ENCODE measurements around the gene GRK5.

Gene GRK5

GRCh38 chr10:119246862-119247549 is 39.6 kb downstream of the GRK5 start:
- no peak for DNase-seq (ENCODE audit: extremely low spot score)
- CTCF ChIA-PET, result interaction anchor here (0.9 to 1.7 kb wide), 4 partner anchors 37 to 198 kb away, joined by 3 to 6 read pairs (median 4); partner anchors contain the start of gene GRK5
- TF ChIP-seq BHLHE40 (IDR thresholded peaks at IDR 0.05; ENCODE audit: borderline replicate concordance) (no peak), SUZ12 (IDR thresholded peaks at IDR 0.05) (no peak), ELF4 (IDR thresholded peaks at IDR 0.05) (no peak), LEF1 (IDR thresholded peaks at IDR 0.05; ENCODE audit: borderline replicate concordance) (no peak), HDGF (IDR thresholded peaks at IDR 0.05; ENCODE audit: borderline replicate concordance) (no peak), PKNOX1 (IDR thresholded peaks at IDR 0.05) (no peak), SP1 (IDR thresholded peaks at IDR 0.05) (no peak), L3MBTL2 (conservative IDR thresholded peaks at IDR 0.05) (no peak), NFRKB (IDR thresholded peaks at IDR 0.05) (no peak), TARDBP (IDR thresholded peaks at IDR 0.05) (no peak), ARNT (IDR thresholded peaks at IDR 0.05) (no peak), FOXA1 (IDR thresholded peaks at IDR 0.05) (no peak), ZNF384 (IDR thresholded peaks at IDR 0.05) (no peak), FOXK2 (IDR thresholded peaks at IDR 0.05) (no peak), CTBP1 (IDR thresholded peaks at IDR 0.05; ENCODE audit: borderline replicate concordance) (no peak), FOXM1 (IDR thresholded peaks at IDR 0.05; ENCODE audit: borderline replicate concordance) (no peak)
- POLR2A ChIA-PET, result no interaction called here

GRCh38 chr10:119247550-119247894 is 40.2 kb downstream of the GRK5 start:
- ChIA-PET CTCF (interaction anchor here (0.9 to 1.7 kb wide), 4 partner anchors 38 to 198 kb away, joined by 3 to 6 read pairs (median 4); partner anchors contain the start of gene GRK5), POLR2A (no interaction called here)
- no peak for TF ChIP-seq L3MBTL2 (conservative IDR thresholded peaks at IDR 0.05)
- TF ChIP-seq LEF1 (IDR thresholded peaks at IDR 0.05; ENCODE audit: borderline replicate concordance), result no peak
- TF ChIP-seq NFRKB (IDR thresholded peaks at IDR 0.05), result no peak
- no peak for TF ChIP-seq CTBP1 (IDR thresholded peaks at IDR 0.05; ENCODE audit: borderline replicate concordance)
- TF ChIP-seq ZNF384 (IDR thresholded peaks at IDR 0.05), result no peak
- DNase-seq (ENCODE audit: extremely low spot score), result no peak

GRCh38 chr10:119248184-119248583 is 40.8 kb downstream of the GRK5 start:
- ChIA-PET POLR2A (no interaction called here), CTCF (interaction anchor here (1.1 to 1.7 kb wide), 3 partner anchors 38 to 197 kb away, joined by 3 to 6 read pairs (median 4); no protein-coding TSS in a partner anchor)
- no peak for TF ChIP-seq SUZ12 (IDR thresholded peaks at IDR 0.05)
- TF ChIP-seq ARNT (IDR thresholded peaks at IDR 0.05), result no peak
- TF ChIP-seq TARDBP (IDR thresholded peaks at IDR 0.05), result no peak
- TF ChIP-seq LEF1 (IDR thresholded peaks at IDR 0.05; ENCODE audit: borderline replicate concordance), result no peak
- no peak for TF ChIP-seq L3MBTL2 (conservative IDR thresholded peaks at IDR 0.05)
- no peak for TF ChIP-seq NFRKB (IDR thresholded peaks at IDR 0.05)
- DNase-seq (ENCODE audit: extremely low spot score), result no peak

- DNase-seq (ENCODE audit: extremely low spot score), result no peak
- TF ChIP-seq PKNOX1 (IDR thresholded peaks at IDR 0.05) (no peak), HDGF (IDR thresholded peaks at IDR 0.05; ENCODE audit: borderline replicate concordance) (no peak), FOXM1 (IDR thresholded peaks at IDR 0.05; ENCODE audit: borderline replicate concordance) (no peak)
- ChIA-PET POLR2A (no interaction called here), CTCF (no interaction called here)
These were observed 41.3 kb downstream of the GRK5 start for GRCh38 chr10:119248681-119249080.

GRCh38 chr10:119250641-119251314 is 43.4 kb downstream of the GRK5 start:
- ChIA-PET POLR2A (no interaction called here), CTCF (interaction anchor here (0.6 kb wide), 1 partner anchor 593 kb away, joined by 3 read pairs; no protein-coding TSS in a partner anchor)
- DNase-seq (ENCODE audit: extremely low spot score), result no peak
- TF ChIP-seq FOXM1 (IDR thresholded peaks at IDR 0.05; ENCODE audit: borderline replicate concordance) (no peak), FOXK2 (IDR thresholded peaks at IDR 0.05) (no peak), SP1 (IDR thresholded peaks at IDR 0.05) (no peak), CTBP1 (IDR thresholded peaks at IDR 0.05; ENCODE audit: borderline replicate concordance) (no peak), FOXA1 (IDR thresholded peaks at IDR 0.05) (no peak), BHLHE40 (IDR thresholded peaks at IDR 0.05; ENCODE audit: borderline replicate concordance) (no peak), L3MBTL2 (conservative IDR thresholded peaks at IDR 0.05) (no peak), HDGF (IDR thresholded peaks at IDR 0.05; ENCODE audit: borderline replicate concordance) (no peak), TARDBP (IDR thresholded peaks at IDR 0.05) (no peak), PKNOX1 (IDR thresholded peaks at IDR 0.05) (no peak), SUZ12 (IDR thresholded peaks at IDR 0.05) (no peak), ELF4 (IDR thresholded peaks at IDR 0.05) (no peak)

- no peak for DNase-seq (ENCODE audit: extremely low spot score)
- CTCF ChIA-PET, result interaction anchor here (0.6 kb wide), 2 partner anchors 593 to 661 kb away, joined by 3 to 6 read pairs; no protein-coding TSS in a partner anchor
- POLR2A ChIA-PET, result interaction anchor here (1.0 to 1.5 kb wide), 2 partner anchors 20 to 65 kb away, joined by 3 to 4 read pairs; no protein-coding TSS in a partner anchor
- TF ChIP-seq FOXM1 (IDR thresholded peaks at IDR 0.05; ENCODE audit: borderline replicate concordance), result no peak
- TF ChIP-seq SUZ12 (IDR thresholded peaks at IDR 0.05), result no peak
- no peak for TF ChIP-seq LEF1 (IDR thresholded peaks at IDR 0.05; ENCODE audit: borderline replicate concordance)
- TF ChIP-seq FOXA1 (IDR thresholded peaks at IDR 0.05), result no peak
- TF ChIP-seq PKNOX1 (IDR thresholded peaks at IDR 0.05), result no peak
- TF ChIP-seq FOXK2 (IDR thresholded peaks at IDR 0.05), result no peak
- TF ChIP-seq ARNT (IDR thresholded peaks at IDR 0.05), result no peak
- TF ChIP-seq BHLHE40 (IDR thresholded peaks at IDR 0.05; ENCODE audit: borderline replicate concordance), result no peak
- no peak for TF ChIP-seq CTBP1 (IDR thresholded peaks at IDR 0.05; ENCODE audit: borderline replicate concordance)
- no peak for TF ChIP-seq NFRKB (IDR thresholded peaks at IDR 0.05)
- no peak for TF ChIP-seq ZNF384 (IDR thresholded peaks at IDR 0.05)
These were observed 43.9 kb downstream of the GRK5 start for GRCh38 chr10:119251315-119251708.

Data from HEK293T (cell line).